Adipocyte (in vitro differentiated cells): ENCODE measurements around the gene HPX.
A peak's percentile ranks its signal among the peaks of the same experiment; 100 is the strongest.

Experiments
- DNase-seq: peaks from one replicate; pipeline ENCODE4 v3.0.0-alpha.2; 2015; ENCODE audit warnings: low read depth
- H3K27me3 ChIP-seq: replicated peaks from 2 replicates; pipeline ENCODE4 v1.7.0; 2013; ENCODE audit warnings: mild to moderate bottlenecking, low read length, moderate library complexity; ENCODE audit not compliant: control insufficient read depth, insufficient read depth
- H3K36me3 ChIP-seq: 2 replicates; pipeline ENCODE4 v1.7.0; 2013; ENCODE audit warnings: low read length, mild to moderate bottlenecking, moderate library complexity; ENCODE audit not compliant: control insufficient read depth, insufficient read depth, severe bottlenecking
- H3K4me1 ChIP-seq: 2 replicates; pipeline ENCODE4 v1.7.0; 2013; ENCODE audit warnings: mild to moderate bottlenecking, low read length, moderate library complexity; ENCODE audit not compliant: control insufficient read depth, insufficient read depth
- H3K4me3 ChIP-seq: 2 replicates; pipeline ENCODE4 v1.7.0; 2013; ENCODE audit warnings: mild to moderate bottlenecking, low read length, moderate library complexity
- H3K9ac ChIP-seq: 2 replicates; pipeline ENCODE4 v1.7.0; 2013; ENCODE audit warnings: mild to moderate bottlenecking, low read length, moderate library complexity
- H3K9me3 ChIP-seq: 2 replicates; pipeline ENCODE4 v1.7.0; 2013; ENCODE audit warnings: mild to moderate bottlenecking, low read length, moderate library complexity; ENCODE audit not compliant: control insufficient read depth

Gene HPX

GRCh38 chr11:6458352-6459098 is 17.7 kb upstream of the HPX start:
- Histone ChIP-seq H3K27me3 (no peaks in the 10 kb centered on the region), H3K4me1 (peaks cover 4% of the 10 kb centered on the region), H3K9me3 (no peaks in the 10 kb centered on the region), H3K4me3 (no peak overlapping the region), H3K36me3 (peaks cover 61% of the 10 kb centered on the region), H3K9ac (no peak overlapping the region)
- no peak for DNase-seq

DNA sequence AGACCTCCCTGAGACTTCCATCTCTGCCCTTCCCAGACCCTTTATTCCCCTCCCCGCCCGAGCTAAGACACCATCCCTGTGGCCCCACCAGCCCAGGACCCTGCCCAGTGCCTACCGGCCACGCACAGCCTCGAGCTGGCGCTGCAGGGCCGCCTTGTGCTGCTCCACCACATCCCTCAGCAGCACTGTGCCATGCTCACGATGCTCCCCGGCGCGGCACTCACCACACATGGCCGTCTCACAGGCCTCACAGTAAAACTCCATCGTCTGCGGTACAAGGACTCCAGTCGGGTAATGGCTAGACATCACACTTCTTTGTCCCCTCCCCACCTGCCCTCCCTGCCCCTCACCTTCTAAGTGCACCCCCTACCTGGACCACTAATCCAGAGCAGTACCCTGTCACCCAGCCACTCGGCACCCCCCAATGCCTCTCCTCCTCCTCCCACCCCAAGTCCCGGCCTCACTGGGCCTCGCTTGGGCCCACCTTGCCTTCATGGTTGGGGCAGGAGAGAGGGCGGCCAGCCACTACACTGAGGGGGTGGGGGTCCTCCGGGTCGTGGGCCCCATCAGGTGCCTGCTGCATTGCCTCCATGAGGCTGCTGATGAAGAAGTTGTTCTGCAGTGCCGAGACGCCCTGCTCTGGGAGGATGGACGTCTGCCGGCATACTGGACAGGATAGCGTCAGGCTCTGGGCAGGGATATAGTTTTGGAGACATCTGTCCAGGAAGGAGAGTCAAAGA is 17.0 kb upstream of the HPX start:
- peaks cover 57% of the 10 kb centered on the region for H3K36me3 ChIP-seq
- no peak for DNase-seq
- H3K4me1 ChIP-seq, result peaks cover 5% of the 10 kb centered on the region
- H3K9ac ChIP-seq, result no peak overlapping the region
- H3K4me3 ChIP-seq, result no peak overlapping the region
- H3K27me3 ChIP-seq, result no peaks in the 10 kb centered on the region
- no peaks in the 10 kb centered on the region for H3K9me3 ChIP-seq

GRCh38 chr11:6456361-6457073 is 15.7 kb upstream of the HPX start:
- H3K36me3 ChIP-seq, result peaks cover 56% of the 10 kb centered on the region

DNA sequence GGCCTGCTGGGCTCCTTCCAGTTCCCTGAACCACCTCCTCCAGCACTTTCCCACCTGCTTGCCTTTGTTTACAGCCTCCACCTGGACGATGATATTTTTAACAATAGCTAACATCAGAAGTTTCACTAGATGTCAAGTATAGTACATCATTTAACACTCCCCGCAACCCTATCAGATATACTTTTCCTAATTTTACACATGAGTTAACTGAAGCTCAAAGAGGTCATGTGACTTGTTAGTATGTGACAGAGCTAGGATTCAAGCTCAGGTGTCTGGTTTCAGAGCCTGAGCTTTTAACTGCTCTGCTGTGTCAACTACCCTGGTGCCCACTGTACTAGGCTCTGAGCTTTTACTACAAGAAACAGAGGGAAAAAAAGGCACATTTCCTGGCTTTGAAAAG is 14.3 kb upstream of the HPX start:
- H3K9ac ChIP-seq, result no peak overlapping the region
- no peaks in the 10 kb centered on the region for H3K9me3 ChIP-seq
- no peaks in the 10 kb centered on the region for H3K27me3 ChIP-seq
- H3K4me3 ChIP-seq, result no peak overlapping the region
- H3K4me1 ChIP-seq, result peaks cover 16% of the 10 kb centered on the region
- no peak for DNase-seq
- H3K36me3 ChIP-seq, result peaks cover 65% of the 10 kb centered on the region

More at GRCh38 chr11:6456361-6457073, 15.7 kb upstream of the HPX start:
- no peak for DNase-seq
- Histone ChIP-seq H3K4me1 (peaks cover 12% of the 10 kb centered on the region), H3K4me3 (no peak overlapping the region), H3K9ac (no peak overlapping the region), H3K9me3 (no peaks in the 10 kb centered on the region), H3K27me3 (no peaks in the 10 kb centered on the region)

DNA sequence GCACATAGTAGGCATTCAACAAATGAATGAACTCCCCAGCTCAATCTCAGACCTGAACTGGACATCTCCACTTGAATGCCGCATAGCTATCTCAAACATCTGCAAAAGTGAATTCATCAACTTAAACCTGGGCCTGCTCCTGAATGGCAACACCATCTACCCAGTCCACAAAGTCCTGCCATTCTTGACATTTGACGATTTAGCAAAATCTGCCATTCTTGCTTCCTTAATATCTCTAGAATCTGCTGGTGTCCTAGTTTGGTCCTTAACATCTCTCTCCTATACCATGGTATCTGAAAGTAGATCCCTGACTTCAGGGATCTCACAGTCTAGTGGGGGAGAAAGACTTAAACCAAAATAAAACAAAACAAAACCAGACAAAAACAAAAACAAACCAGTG is 12.4 kb upstream of the HPX start:
- H3K9me3 ChIP-seq, result no peaks in the 10 kb centered on the region
- H3K27me3 ChIP-seq, result no peaks in the 10 kb centered on the region
- H3K4me3 ChIP-seq, result no peak overlapping the region
- H3K4me1 ChIP-seq, result peaks cover 24% of the 10 kb centered on the region
- DNase-seq, result no peak
- peaks cover 65% of the 10 kb centered on the region for H3K36me3 ChIP-seq
- H3K9ac ChIP-seq, result no peak overlapping the region

GRCh38 chr11:6452219-6452618 is 11.4 kb upstream of the HPX start:
- peaks cover 24% of the 10 kb centered on the region for H3K4me1 ChIP-seq
- no peak overlapping the region for H3K9ac ChIP-seq
- no peaks in the 10 kb centered on the region for H3K27me3 ChIP-seq
- no peaks in the 10 kb centered on the region for H3K9me3 ChIP-seq
- peak; percentile 22 for DNase-seq
- H3K4me3 ChIP-seq, result no peak overlapping the region
- peaks cover 65% of the 10 kb centered on the region for H3K36me3 ChIP-seq

DNA sequence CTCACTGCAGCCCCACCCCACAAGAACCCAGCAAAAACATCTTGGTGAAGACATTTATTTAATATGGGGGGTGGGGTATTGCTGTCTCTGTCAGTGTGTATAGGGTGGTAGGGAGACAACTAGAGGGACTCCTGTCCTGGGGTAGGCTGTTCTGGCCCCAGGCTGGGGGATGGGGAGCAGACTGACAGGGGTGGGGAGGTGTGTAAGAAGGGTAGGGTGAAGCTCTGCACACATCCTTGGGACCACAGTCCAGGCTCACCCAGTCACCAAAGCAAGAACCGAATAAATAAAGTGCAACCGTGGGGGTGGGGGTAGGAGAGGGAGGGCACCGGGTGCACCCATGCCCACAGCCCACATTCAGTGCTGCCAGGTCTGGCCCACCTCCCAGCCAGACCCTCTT is 7.8 kb upstream of the HPX start:
- Histone ChIP-seq H3K27me3 (no peaks in the 10 kb centered on the region), H3K4me3 (no peak overlapping the region), H3K9ac (no peak overlapping the region), H3K9me3 (no peaks in the 10 kb centered on the region), H3K36me3 (peaks cover 32% of the 10 kb centered on the region), H3K4me1 (peaks cover 24% of the 10 kb centered on the region)
- no peak for DNase-seq

DNA sequence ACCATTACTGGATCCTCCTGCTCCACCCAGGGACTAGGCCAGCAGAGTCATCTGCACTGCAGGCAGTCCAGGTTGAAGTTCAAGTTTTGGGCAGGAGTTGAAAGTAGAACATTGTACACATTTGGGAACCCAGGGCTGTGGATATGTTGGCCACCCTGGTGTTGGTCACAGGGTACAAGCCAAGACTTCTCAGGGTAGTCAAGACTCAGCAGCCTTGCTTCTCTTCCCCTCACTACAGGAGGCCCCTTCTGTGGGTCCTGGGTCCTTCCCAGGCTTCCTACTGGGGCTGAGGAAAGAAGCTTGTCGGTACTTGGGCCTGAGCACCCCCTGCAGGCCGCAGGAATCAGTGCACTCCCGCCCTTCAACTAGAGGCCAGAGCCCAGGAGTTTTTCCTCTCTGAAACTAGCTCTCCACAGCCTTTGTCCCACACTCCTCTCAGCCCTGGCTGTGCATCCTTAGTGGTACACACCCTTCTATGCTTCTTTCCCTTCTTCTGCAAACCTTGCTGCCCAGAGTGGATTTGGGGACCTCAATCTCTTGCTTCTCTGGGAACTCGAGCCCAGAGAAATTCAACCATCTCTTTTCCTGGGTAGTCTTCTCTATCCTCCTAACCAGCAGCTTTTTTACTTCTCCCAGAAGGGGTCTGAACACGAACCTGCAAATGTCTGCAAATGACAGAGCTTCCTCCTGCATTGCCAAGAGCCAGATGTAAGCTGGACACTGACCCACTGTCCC is 2.6 kb upstream of the HPX start:
- DNase-seq, result peak; percentile 82
- H3K9ac ChIP-seq, result peak overlapping the region; percentile 29
- H3K4me3 ChIP-seq, result no peak overlapping the region
- no peaks in the 10 kb centered on the region for H3K27me3 ChIP-seq
- peaks cover 28% of the 10 kb centered on the region for H3K4me1 ChIP-seq
- no peaks in the 10 kb centered on the region for H3K9me3 ChIP-seq
- peaks cover 5% of the 10 kb centered on the region for H3K36me3 ChIP-seq

- H3K4me3 ChIP-seq, result no peak overlapping the region
- no peaks in the 10 kb centered on the region for H3K9me3 ChIP-seq
- peak overlapping the region; percentile 29 for H3K9ac ChIP-seq
- DNase-seq, result no peak
- no peaks in the 10 kb centered on the region for H3K27me3 ChIP-seq
- peaks cover 28% of the 10 kb centered on the region for H3K4me1 ChIP-seq
- H3K36me3 ChIP-seq, result no peaks in the 10 kb centered on the region
Observed at GRCh38 chr11:6442441-6442840, 1.7 kb upstream of the HPX start.

DNA sequence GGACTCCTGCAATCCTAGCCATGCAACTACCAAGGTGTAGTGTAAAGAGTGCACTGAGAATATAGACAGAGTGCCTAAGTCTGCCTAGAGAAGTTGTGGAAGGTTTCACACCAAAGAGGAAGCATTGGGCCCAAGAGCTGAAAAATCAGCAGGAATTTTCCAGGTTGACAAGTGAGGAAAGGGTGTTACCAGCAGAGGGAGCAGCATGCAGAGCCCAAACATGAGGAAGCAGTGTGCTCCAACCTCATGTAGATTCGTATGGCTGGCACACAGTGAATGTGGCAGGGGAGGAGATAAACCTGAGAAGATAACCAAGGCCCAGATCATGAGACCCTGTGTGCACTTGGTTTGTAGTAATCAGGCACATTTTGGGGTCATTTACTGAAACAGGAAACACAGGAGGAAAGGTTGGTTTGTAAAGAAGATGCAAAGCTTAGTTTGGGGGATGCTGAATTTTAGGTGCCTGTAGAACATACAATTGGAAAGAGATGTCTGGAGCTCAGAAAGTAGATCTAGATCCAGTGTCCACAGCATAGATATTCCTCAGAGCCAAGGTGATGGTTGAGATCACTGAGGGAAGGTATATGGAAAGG is 1.7 kb downstream of the HPX start:
- peaks cover 28% of the 10 kb centered on the region for H3K4me1 ChIP-seq
- no peak overlapping the region for H3K9ac ChIP-seq
- H3K9me3 ChIP-seq, result no peaks in the 10 kb centered on the region
- H3K4me3 ChIP-seq, result no peak overlapping the region
- DNase-seq, result peak; percentile 62
- no peaks in the 10 kb centered on the region for H3K36me3 ChIP-seq
- H3K27me3 ChIP-seq, result no peaks in the 10 kb centered on the region
